Dermis blood vessel endothelial cell (primary cell): ENCODE results near the gene ZSCAN30. TPM values are rescaled to one million over a fixed set of nuclear protein-coding genes. Genes with fewer than 3 reads are reported as not detected.

ENCODE experiments used
- DNase-seq: peaks from one replicate; pipeline ENCODE4 v3.0.0; 2010
- total RNA-seq: library from RNA; depleted of rRNA; stranded (reverse); fragments of >200 nt; gene quantifications from 2 replicates; pipeline ENCODE4 v1.2.3, GENCODE V29; 2014

Gene ZSCAN30
- total RNA-seq, 1 donor from 2014 or later, result 16.8 TPM

DNA sequence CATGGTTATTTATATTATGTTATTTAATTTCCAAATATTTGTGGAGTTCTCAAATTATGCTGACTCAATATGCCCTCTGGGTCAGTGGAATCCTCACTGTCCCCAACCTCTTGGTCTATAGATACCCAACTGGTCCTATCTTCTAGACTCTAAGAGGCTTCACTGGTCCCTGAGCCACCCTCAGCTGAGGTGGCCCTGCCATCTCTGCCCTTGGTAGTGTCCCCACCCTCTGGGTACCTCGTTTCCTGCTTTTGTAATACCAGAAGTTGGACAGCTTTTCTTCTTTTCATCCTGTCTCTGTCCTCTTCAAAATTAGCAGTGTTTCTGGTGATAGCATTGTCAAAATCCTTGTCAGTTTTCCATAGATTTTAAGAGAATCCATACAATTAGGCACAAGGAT is 11.9 kb downstream of the ZSCAN30 start:
- no peak for DNase-seq

GRCh38 chr18:35277633-35278032 is 12.4 kb downstream of the ZSCAN30 start:
- peak; percentile 41 for DNase-seq

- DNase-seq, result no peak
Measured at GRCh38 chr18:35276267-35276666, 13.8 kb downstream of the ZSCAN30 start.

DNA sequence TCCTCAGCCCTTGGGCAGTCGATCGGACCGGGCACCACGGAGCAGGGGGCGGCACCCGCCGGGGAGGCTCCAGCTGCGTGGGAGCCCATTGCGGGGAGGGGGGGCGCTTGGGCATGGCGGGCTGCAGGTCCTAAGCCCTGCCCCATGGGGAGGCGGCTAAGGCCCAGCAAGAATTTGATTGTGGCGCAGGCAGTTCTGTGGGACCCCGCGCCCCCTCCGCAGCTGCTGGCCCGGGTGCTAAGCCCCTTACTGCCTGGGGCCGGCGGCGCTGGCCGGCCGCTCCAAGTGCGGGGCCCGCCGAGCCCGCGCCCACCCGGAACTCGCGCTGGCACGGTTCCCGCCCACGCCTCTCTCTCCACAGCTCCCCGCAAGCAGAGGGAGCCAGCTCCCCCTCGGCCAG is 18.4 kb downstream of the ZSCAN30 start:
- DNase-seq, result no peak

- DNase-seq, result no peak
Measured at GRCh38 chr18:35268821-35269220, 21.2 kb downstream of the ZSCAN30 start.

- DNase-seq, result no peak
Measured at GRCh38 chr18:35267809-35268208, 22.2 kb downstream of the ZSCAN30 start.

GRCh38 chr18:35267161-35267651 is 22.8 kb downstream of the ZSCAN30 start:
- DNase-seq, result peak; percentile 77

DNA sequence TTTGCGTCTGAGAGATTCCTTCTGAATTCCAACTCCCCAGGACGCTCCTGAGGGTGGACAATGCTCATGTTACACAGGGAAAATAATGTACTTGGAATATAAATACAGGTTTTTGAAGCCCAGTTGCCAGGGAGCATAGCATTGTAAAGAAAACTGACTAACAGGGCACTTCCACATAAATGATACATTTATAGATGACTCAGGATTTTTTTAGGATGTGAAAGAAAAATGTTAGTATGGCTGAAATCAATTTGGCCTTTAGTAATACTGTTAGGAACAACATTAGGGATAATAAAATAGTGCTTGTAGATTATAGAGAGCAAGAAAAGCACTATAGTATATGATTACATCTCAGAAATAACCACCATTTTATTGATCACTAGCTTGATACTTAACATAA is 25.6 kb downstream of the ZSCAN30 start:
- no peak for DNase-seq

DNA sequence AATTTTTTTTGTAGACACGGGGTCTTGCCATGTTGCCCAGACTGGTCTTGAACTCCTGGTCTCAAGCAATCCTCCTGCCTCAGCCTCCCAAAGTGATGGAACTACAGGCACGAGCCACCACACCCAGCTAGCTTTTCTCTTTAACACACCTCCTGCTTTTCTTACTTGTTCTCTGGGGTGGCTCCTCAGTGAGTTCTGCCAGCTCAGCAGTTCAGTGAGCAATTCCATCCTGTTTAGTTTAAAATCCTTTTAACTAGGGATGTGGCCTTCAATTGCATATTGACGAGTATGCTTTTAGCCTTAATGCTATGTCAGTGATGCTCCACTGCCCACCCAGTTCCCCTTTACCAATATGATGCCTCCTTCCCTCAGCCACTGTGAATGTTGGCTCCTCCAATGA is 33.1 kb downstream of the ZSCAN30 start:
- DNase-seq, result no peak

DNA sequence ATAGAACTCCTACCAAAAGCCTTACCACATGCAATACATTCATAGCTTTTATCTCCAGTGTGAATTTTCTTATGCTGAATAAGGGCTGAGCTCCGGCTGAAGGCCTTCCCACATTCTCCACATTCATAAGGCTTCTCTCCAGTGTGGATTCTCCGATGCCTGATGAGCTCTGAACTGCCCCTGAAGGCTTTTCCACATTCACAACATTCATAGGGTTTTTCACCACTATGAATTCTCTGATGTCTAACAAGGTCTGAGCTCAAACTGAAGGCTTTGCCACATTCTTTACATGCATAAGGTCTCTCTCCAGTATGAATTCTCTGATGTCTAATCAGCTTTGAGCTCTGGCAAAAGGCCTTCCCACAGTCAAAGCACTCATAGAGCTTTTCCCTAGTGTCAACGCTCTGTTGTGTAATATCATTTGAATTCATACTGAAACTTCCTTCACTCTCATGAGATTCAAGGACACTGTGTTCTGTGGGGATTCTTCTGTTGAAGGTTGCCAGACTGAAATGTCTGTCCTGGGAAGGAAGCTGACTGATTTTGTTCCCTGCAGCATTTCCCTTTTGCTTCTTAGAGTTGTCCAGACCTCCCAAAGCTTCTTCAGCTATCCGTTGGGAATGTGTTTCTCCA is 36.3 kb downstream of the ZSCAN30 start:
- no peak for DNase-seq

GRCh38 chr18:35252466-35252865 is 37.6 kb downstream of the ZSCAN30 start:
- no peak for DNase-seq

DNA sequence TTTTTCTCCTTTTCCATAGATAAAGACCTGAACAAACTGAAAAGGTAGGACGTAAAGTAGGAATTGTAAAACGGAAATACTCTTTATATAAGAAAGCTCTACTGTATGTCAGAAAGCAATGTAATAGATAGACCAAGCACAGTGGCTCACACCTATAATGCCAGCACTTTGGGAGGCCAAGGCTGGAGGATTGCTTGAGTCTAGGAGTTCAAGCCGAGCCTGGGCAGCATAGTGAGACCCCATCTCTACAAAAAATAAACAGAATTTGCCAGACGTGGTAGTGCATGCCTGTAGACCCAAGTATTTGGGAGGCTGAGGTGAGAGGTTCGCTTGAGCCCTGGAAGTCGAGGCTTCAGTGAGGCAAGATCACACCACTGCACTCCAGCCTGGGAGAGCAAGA is 41.6 kb downstream of the ZSCAN30 start:
- DNase-seq, result no peak

GRCh38 chr18:35247412-35248249 is 42.4 kb downstream of the ZSCAN30 start:
- no peak for DNase-seq

GRCh38 chr18:35246831-35247230 is 43.2 kb downstream of the ZSCAN30 start:
- DNase-seq, result no peak

DNA sequence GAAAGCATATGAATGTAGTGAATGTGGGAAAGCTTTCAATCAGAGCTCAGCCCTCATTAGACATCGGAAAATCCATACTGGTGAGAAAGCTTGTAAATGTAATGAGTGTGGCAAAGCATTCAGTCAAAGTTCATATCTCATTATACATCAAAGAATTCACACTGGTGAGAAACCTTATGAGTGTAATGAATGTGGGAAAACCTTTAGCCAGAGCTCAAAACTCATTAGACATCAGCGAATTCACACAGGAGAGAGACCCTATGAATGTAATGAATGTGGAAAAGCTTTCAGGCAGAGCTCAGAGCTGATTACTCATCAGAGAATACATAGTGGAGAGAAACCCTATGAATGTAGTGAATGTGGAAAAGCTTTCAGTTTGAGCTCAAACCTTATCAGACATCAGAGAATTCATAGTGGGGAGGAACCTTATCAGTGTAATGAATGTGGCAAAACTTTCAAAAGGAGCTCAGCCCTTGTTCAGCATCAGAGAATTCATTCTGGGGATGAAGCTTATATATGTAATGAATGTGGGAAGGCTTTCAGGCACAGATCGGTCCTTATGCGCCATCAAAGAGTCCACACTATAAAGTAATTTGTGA is 44.2 kb downstream of the ZSCAN30 start:
- no peak for DNase-seq

DNA sequence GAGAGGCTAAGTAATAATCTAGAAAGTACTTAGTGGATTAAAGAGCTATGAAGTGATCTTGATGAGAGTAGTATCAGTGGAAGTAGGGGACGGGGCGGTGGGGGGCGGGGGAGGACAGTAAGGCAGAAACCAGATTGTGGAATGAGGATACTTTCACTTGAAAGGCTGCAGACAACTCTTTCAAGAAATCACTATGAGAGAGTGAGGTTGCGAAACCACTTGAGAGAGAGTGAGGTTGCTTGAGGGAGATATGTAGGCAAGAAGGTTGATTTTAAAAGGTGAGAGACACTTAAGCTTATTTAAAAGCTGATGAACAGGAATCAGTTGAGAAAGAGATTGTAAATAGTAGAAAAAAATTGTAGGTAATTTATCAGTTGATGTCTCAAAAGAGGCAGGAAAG is 45.4 kb downstream of the ZSCAN30 start:
- no peak for DNase-seq

GRCh38 chr18:35242426-35242825 is 47.6 kb downstream of the ZSCAN30 start:
- DNase-seq, result no peak

- DNase-seq, result peak; percentile 39
Measured at GRCh38 chr18:35241448-35241804, 48.6 kb downstream of the ZSCAN30 start.

DNA sequence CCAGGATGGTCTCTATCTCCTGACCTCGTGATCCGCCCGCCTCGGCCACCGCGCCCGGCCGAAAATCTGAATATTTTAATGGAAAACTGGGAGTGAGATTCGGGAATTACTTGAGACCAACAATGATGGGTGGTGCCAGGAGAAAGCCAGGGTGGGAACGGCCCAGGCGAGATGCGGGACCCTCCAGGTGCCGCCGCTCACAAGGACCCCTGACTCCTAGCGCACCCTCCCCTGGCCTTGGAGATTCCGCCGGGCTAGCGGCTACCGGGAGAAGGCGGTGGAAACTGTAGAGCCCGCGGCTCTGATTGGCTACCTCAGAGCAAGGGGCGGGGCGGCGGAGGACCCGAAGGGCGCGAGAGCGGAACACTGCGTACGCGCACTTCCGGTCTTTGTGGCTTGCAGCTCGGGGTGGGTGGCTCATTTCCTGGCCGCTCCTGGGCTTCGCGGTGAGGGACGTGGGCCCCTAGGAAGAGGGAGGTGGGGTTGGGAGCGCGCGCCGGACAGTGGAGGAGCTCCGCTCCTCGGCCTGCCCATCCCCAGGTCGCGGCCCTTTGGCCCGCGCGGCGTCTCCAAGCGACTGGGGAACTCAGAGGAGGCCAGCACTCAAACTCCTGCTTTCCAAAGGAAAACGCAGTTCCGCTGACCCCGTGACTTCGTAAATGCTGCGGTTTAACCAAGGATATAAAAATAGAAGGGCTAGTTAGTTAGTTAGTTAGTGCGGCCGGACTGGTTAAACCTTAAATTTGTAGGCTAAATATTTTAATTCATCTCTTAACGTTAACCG is 49.2 kb downstream of the ZSCAN30 start, which contains the start of gene ZNF397:
Gene ZNF397, plus strand, starts transcription at position 371 of the 784 bp plus-strand sequence. CDS start 1,437 bp downstream, outside the sequence.
- DNase-seq, result peak; percentile 98

- DNase-seq, result no peak
Measured at GRCh38 chr18:35239314-35239713, 50.7 kb downstream of the ZSCAN30 start.

- DNase-seq, result no peak
Measured at GRCh38 chr18:35236571-35237363, 53.3 kb downstream of the ZSCAN30 start.

GRCh38 chr18:35231052-35231451 is 59.0 kb downstream of the ZSCAN30 start:
- DNase-seq, result peak; percentile 90
